Glutamatergic neuron (in vitro differentiated cells): ENCODE measurements around the gene AK9. TPM values are rescaled to one million over a fixed set of nuclear protein-coding genes. Genes with fewer than 3 reads are reported as not detected.

Experiments used
- DNase-seq: peaks from one replicate; pipeline ENCODE4 v3.0.0; 2022
- H3K27ac Mint-ChIP-seq: one replicate; pipeline ENCODE4 v1.8.0; 2020; ENCODE audit warnings: mild to moderate bottlenecking, mixed read lengths, inconsistent platforms; ENCODE audit not compliant: unreplicated experiment
- H3K27me3 Mint-ChIP-seq: one replicate; pipeline ENCODE4 v1.8.0; 2020; ENCODE audit warnings: mild to moderate bottlenecking, moderate library complexity, mixed read lengths, inconsistent platforms; ENCODE audit not compliant: unreplicated experiment
- H3K36me3 Mint-ChIP-seq: one replicate; pipeline ENCODE4 v1.8.0; 2020; ENCODE audit warnings: mild to moderate bottlenecking, mixed read lengths, inconsistent platforms; ENCODE audit not compliant: unreplicated experiment
- H3K4me1 Mint-ChIP-seq: one replicate; pipeline ENCODE4 v1.8.0; 2020; ENCODE audit warnings: mild to moderate bottlenecking, low read depth, mixed read lengths, inconsistent platforms; ENCODE audit not compliant: unreplicated experiment
- H3K4me3 Mint-ChIP-seq: one replicate; pipeline ENCODE4 v1.8.0; 2020; ENCODE audit warnings: mild to moderate bottlenecking, mixed read lengths, inconsistent platforms; ENCODE audit not compliant: unreplicated experiment
- H3K9me3 Mint-ChIP-seq: one replicate; pipeline ENCODE4 v1.8.0; 2020; ENCODE audit warnings: mild to moderate bottlenecking, moderate library complexity, mixed read lengths, inconsistent platforms; ENCODE audit not compliant: unreplicated experiment
- CTCF ChIP-seq: fragments of 200-600 bp; sonication (generic); IDR thresholded peaks from one replicate; pipeline ENCODE4 v1.5.0; 2021; ENCODE audit not compliant: partially characterized antibody, unreplicated experiment
- total RNA-seq: library from RNA; stranded (reverse); fragmentation: NEBNext Ultra II Directional; extraction: Animal tissue kit (Norgen Biotek cat#: 25700); gene quantifications from one replicate; pipeline ENCODE4 v1.2.1, GENCODE V29; 2021; ENCODE audit not compliant: unreplicated experiment

AK9 gene
- total RNA-seq, 1 donor from 2014 or later, result 8.1 TPM

GRCh38 chr6:109612268-109612667 is 78.7 kb downstream of the AK9 start:
- no peaks in the 10 kb centered on the region for H3K27me3 Mint-ChIP-seq
- H3K4me3 Mint-ChIP-seq, result no peak overlapping the region
- no peak for TF ChIP-seq CTCF
- no peaks in the 10 kb centered on the region for H3K36me3 Mint-ChIP-seq
- H3K9me3 Mint-ChIP-seq, result peaks cover 2% of the 10 kb centered on the region
- no peaks in the 10 kb centered on the region for H3K4me1 Mint-ChIP-seq
- DNase-seq, result no peak
- H3K27ac Mint-ChIP-seq, result no peak overlapping the region

GRCh38 chr6:109611502-109611901 is 79.5 kb downstream of the AK9 start:
- no peak for TF ChIP-seq CTCF
- H3K4me1 Mint-ChIP-seq, result no peaks in the 10 kb centered on the region
- H3K27ac Mint-ChIP-seq, result no peak overlapping the region
- H3K36me3 Mint-ChIP-seq, result no peaks in the 10 kb centered on the region
- no peak for DNase-seq
- peaks cover 2% of the 10 kb centered on the region for H3K9me3 Mint-ChIP-seq
- H3K27me3 Mint-ChIP-seq, result no peaks in the 10 kb centered on the region
- no peak overlapping the region for H3K4me3 Mint-ChIP-seq

- H3K4me1 Mint-ChIP-seq, result no peaks in the 10 kb centered on the region
- no peaks in the 10 kb centered on the region for H3K27me3 Mint-ChIP-seq
- TF ChIP-seq CTCF, result no peak
- H3K27ac Mint-ChIP-seq, result no peak overlapping the region
- H3K36me3 Mint-ChIP-seq, result no peaks in the 10 kb centered on the region
- H3K9me3 Mint-ChIP-seq, result peaks cover 2% of the 10 kb centered on the region
- no peak for DNase-seq
- H3K4me3 Mint-ChIP-seq, result no peak overlapping the region
These were observed 80.4 kb downstream of the AK9 start for GRCh38 chr6:109610590-109610989.

- no peaks in the 10 kb centered on the region for H3K36me3 Mint-ChIP-seq
- TF ChIP-seq CTCF, result no peak
- H3K9me3 Mint-ChIP-seq, result peaks cover 2% of the 10 kb centered on the region
- no peaks in the 10 kb centered on the region for H3K4me1 Mint-ChIP-seq
- no peak overlapping the region for H3K27ac Mint-ChIP-seq
- no peaks in the 10 kb centered on the region for H3K27me3 Mint-ChIP-seq
- no peak for DNase-seq
- H3K4me3 Mint-ChIP-seq, result no peak overlapping the region
These were observed 81.3 kb downstream of the AK9 start for GRCh38 chr6:109609737-109610136.

- Mint-ChIP-seq H3K36me3 (no peaks in the 10 kb centered on the region), H3K27me3 (no peaks in the 10 kb centered on the region), H3K4me1 (no peaks in the 10 kb centered on the region), H3K4me3 (no peak overlapping the region), H3K9me3 (peaks cover 3% of the 10 kb centered on the region), H3K27ac (no peak overlapping the region)
- TF ChIP-seq CTCF, result no peak
- DNase-seq, result no peak
These were observed 84.6 kb downstream of the AK9 start for GRCh38 chr6:109606359-109606758.
